Measurements from ENCODE around the gene MAML3.

Gene MAML3

DNA sequence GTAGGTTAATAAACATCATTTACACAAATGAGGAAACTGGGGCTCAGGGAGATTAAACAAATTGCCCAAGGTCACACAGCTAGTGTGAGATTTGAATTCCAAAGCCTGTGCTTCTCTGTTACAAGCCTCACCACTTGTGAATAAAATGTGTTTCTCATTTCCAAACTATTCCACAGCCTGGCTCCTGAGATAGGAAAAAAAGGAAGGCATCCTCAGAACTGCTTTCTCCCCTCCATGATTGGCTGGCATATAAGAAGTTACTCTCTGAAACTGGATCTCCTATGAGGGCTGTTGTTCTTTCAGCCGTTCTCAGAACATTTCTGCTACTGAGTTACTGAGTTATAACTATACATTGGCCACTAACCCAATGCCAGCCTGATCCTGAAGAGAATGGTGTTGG lies 237.9 kb downstream of the MAML3 start:
- no peak for DNase-seq

DNA sequence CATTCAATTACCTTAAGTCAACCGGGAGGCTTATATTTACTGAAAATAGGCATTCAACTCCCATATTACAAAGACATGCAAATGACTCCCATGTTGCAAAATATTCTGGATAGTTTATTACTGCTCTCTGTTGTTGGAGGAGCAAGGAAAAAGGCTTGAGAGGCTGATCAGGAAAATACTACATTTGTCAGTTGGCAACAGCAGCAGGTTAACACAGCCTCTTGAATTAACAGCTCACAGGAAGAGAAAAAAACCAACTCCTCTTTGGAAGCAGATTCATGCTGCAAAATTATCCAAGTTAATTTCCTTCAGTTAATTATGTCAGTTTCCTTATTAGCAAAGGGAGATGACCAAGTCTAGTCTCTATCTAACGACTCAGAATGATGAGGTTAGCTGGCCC lies 238.9 kb downstream of the MAML3 start:
- DNase-seq = no peak

DNA sequence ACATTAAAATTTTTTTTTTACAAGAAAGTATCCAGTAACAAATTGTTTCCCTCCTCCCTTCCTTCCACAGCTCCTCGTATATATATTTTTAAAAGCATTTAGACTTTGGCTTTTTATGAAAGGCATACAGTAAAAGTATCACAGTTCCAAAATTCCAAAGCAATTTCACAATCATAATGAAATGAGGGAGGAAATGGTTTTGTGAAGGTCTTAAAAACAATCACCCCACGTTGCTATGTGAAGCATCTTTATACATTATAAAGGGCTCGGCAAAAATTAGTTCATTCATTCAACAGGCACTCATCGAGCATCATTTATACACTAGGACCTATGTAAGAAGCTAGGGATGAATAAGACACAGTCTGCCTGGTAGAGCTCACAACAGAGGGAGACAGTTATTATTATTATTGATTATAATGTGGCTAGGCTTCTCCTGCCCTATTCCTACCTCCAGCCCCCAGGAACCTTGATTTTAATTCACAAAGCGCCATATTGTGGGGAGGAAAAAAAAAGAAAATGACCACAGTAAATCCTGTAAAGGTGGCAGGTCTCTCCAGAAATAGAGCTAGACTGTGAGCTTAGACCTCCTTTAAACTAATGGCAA lies 239.9 kb downstream of the MAML3 start:
- peak; percentile 60 for DNase-seq

DNA sequence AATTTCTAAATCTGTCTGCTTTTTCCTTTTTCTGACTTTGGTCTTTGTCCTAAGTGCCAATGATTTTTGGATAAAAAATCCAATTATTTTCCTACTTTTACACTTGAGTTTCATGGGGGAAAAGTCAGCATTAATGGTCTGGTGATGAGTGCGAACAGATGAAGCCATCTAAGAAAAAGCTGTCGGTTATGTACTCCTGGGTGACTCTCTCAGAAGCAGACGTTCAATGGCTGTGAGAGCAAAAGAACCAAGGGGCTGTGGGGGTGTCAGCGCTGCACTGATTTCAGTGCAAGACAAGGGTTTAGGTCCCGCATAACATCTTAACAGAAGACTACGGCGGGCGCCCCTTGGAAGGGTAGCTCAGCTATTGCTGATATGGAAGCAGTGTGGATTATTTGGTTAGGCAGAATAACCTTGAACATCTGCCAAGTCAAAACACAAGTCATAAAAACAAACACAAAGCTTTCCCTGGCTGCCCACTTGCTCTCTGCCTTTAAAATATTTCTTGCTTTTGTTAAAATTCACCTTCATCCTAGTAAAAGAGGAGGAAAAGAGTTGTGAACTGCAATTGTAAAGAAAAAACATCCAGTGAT lies 240.5 kb downstream of the MAML3 start:
- DNase-seq = no peak

DNA sequence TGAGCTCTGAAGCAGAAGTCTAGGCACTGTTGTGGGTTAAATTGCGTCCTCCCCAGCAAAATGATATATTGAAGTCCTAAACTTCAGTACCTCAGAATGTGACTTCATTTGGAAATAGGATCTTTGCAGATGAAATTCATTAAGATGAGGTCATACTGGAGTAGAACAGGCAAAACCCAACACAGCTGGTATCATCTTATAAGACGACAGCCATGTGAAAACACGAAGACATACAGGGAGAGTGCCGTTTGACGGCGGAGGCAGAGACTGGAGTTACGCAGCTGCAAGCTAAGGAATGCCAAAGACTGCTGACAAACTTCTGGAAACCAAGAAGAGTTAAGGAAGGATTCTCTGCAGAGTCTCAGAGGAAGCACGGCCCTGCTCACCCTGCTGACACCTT lies 241.5 kb downstream of the MAML3 start:
- DNase-seq = no peak

DNA sequence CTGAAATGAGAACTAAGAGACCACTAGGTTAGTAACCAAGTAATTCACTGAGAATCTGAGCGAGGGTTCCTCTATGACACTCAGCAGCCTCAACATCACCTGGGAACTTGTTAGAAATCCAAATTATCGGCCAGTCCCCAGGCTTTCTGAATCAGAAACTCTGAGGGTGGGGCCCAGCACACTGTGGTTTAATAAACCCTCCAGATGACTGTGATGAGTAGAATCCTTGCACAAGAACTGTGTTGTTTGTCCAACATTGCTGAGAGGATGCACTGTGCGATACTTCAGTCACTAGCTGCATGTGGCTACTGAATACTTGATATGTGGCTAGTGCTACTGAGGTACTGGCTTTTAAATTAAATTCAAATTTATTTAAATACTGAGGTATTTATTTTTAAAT lies 243.9 kb downstream of the MAML3 start:
- no peak for DNase-seq

DNA sequence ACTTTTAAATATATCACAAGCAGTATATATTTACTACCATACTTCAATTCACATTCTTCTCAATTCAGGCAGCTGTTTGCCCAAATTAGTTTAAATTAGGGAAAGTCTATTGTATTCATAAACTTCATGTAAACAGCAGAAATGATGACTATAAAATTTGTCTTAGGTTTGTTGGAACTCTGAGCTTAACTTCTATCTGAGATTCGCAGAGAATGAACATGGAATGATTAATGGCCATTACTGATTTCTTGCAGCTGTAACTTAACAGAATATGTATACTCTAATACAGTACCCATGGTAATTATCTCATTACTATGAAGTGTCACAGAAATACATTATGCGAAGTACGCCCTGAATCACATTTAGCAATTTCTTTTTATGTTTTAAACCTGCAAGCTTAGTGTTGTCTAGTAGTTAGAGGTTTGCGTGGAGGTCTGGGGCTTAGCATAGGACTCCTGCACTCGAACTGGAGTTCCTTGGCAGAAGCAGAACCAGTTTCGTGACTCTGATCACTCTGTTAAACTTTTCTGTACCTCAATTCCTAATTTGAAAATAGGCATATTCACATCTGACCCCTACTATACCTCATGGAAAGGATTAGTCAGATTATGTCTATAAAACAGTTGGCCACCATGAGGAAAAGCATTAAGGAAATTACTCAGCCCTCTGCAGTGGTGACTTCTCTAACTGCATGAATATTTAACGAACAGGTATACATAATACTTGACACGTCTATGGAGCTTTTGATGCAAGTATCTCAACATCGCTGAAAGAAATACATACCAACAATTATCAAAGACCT lies 245.1 kb downstream of the MAML3 start:
- DNase-seq = no peak

DNA sequence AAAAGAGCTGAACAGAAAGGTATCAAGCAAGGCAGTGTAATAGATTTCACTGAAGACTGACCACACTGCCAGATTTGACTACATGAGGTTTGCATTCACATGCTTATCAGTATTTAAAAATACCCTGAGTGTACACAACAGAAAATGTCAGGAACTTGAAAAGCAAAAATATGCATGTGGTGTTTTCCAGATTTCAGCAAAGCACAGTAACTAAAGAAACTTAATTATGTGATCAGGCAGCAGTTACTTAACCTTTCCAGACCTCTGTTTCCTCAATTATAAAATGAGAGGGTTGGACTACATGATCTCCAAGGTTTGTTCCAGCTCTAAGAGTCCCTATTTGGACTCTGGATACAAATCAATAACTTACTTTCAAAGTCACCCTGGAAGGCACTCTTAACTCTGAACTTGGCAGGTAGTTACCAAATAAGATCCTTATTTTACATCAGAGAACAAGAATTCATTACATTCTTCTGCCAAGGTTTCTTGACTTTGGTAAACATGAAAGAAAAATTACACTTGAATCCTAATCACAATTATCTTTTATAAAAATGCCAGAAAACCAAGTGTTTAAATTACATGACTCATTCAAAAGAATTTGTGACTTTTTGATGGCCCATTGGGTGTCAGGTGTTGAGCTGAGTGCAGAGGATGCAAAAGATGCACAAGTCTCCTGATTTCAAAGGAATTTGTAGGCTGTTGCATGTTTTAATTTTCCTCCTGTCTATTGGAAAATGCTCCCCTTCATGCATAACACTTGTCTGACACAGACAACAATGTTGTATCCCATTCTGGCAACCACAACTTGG lies 246.8 kb downstream of the MAML3 start:
- no peak for DNase-seq

DNA sequence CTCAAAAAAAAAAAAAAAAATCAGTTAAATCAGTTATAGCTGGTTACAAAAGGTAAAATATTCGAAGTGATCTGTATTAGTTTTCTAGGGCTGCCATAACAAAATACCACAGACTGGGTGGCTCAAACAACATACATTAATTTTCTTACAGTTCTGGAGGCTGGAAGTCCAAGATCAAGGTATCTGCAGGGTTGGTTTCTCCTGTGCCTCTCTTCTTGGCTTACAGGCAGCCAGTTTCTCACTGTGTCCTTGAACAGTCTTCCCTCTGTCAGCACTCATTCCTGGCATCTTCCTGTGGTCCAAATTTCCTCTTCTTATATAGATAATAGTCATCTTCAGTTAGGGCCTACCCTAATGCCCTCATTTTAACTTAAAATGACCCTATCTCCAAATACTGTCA lies 248.5 kb downstream of the MAML3 start:
- no peak for DNase-seq

DNA sequence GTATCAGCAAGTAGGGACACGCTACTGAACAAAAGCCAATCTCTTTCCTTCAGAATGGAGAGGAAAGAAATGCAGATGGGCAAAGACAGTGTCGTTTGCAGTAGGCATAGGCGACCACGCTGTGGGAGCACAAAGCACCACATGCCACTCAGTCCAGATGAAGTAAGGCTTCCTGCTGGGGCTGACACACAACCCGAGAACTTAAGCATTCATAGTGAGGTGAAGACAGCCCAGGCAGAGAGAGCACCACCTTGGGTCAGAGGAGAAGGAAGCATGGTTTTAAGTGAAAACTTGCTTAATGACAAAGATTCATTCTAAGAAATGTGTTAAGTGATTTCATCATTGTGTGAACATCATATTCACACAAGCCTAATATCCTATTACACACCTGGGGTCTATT lies 249.6 kb downstream of the MAML3 start:
- no peak for DNase-seq

DNA sequence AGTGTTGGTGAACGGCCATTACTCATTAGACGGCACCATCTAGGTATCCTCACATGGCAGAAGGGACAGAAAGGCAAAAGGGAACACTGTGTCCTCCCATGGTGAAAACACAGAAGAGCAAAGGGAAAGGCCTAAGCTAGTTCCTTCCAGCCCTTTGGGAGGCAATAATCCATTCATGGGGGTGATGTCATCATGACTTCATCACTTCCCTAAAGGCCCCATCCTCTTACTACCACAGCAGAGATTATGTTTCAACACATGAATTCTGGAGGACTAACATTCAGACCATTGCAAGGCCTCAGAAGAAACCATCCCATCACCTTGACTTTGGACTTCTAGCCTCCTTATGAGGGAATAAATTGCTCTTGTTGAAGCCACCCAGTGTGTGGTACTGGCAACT lies 250.1 kb downstream of the MAML3 start:
- DNase-seq = no peak

DNA sequence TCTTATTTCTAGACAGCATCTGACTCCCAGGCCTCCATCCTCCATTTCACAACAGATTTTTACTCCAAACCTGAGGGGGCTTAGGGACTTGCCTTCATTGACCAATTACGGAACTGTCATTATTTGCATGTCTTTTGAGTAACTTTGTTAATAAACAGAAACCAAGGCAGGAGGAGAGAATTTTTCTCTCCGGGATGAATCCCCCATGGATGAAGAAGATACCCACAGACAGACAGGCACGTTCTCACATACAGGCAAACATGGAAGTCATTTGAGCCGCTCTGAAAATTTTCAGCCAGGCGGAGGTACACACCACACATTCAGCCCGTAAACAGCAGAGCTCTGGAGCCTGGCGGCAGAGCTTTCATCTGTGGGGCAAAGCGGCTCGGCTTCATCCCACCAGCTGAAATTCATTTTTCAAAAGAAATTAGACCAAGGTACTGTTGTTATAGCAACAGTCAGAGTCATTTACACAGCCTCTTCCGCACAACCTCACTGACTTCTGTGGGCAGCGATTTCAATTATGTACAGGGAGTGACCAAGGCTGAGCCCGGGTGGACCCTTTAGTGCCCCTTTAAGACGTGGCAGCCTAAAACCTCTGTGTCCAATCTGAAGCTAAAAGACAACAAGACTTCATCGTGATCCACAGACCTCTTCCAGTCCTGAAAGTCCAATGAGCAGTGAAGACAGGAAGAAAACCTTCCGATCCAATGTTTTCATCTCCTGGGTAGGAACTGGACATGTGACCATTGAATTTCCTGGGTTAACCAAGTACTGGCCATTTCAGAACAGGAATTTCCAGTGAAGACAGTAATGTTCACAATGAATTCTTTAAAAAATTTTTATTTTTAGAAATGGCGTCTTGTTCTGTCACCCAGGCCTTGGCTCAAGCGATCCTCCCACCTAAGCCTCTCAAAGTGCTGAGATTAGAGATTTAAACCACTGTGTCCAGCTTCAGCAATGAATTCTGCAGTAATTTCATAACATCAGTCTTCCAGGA lies 251.4 kb downstream of the MAML3 start:
- DNase-seq = no peak

DNA sequence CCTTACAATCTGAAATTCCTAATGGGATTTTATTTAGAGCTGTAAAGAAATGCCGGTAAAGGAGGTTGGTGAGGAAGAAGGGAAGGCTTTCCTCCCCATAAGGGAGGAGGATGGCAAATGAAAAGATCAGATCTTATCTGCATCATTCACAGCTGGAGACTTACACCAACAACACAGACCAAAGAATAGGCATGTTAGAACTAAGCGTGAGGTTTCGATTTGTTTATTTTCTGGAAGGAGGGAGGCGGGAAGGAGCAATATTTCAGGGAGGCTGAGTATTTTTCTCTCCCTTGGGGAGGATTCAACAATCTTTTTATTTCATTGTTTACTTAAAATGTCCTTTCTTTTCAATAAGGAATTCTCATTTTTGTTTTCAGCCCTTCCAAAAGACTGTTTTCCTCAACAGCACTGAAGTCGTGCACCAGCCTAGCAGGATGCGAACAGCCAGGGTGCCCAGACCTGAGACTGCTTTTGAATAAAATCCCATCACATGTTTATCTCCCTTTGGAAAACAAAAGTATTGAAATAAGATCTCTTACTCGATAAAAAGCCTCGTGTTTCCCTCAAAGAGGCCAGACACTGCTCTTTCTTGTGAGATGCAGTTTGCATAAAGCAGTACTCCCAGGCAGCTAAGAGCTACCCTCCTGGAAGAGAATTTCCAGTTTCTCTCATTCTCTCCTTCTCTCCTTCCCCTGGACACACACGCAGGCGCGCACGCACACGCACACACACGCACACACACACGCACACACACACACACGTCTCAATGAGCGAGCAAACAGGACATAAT lies 252.3 kb downstream of the MAML3 start:
- DNase-seq = no peak

DNA sequence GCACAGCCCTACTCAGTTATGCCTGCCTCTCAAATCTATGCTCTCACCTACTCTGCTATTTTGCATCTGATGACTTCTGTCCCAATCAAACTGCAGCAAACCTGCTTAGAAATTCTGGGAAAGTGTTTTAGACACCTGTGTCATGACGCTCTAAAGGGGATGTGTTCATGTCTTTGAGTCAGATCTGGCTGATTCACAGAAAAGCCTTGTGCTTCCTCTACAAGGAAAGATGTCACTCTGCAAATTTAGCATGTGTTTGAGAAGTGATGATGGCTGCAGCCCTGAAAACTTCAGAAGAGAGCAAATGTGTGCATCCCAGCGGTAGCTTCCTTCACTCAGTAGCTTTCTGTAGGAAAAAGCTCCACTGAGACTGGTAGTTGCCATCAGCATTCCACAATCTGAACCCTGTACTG lies 253.0 kb downstream of the MAML3 start:
- DNase-seq = no peak

DNA sequence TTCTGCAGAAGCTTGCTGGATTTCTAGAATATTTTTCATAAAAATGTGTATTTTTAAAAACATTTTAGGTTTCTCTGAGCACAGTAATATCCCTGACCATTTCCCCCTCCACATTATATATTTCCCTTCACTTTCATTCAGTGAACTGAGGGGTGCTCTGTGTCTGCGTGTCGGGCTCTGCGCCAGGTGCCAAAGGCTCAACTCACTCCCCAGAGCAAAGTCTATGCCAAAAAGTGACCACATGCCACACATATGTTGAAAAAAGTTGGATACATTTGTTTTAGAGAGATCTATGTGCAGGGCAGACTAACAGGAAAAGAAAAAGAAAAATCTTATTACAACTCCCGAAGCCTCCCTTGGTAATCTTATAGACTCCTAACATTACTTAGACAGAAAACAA lies 254.6 kb downstream of the MAML3 start:
- DNase-seq = no peak

DNA sequence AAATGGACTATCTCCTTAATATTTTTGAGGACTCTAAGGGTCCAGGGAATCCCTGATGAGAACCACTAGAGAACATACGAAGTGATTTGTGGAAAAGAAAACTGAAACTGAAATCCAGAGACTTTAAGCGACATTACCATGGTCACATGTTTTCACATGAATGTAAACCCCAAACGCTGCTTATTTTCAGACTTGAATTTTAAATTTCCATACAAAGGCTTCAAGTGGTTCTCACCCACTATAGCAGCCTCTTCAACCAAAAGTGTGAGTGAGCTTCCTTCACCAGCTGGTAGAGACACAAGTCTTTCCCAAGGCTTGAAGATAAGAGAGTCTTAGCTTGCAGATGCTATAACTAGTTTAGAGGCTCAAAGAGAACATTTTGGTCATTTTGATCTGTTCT lies 255.7 kb downstream of the MAML3 start:
- DNase-seq = no peak

DNA sequence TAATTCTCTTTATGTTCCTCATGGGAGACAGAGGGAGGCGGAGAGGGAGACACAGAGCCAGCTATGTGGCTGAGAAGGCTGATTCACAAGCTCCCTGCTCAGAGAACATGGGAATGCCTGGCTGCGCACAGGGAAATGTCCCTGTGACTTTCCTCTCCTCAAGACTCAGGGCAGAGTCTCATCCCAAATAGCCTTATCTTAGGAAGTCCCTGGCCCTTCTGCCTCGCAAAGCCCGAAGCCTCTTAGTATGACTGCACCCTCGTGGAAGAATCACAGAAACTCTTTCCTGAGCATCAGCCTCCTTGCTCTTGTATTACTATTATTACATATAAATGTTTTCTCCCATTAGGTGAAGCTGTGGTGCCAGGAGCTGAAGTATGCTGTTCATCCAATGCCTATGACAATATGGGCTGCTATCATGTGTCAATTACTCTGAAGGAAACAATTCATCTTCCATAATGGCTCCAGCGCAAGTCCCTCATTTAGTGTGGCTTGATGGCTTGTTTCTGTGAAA lies 257.8 kb downstream of the MAML3 start:
- no peak for DNase-seq

DNA sequence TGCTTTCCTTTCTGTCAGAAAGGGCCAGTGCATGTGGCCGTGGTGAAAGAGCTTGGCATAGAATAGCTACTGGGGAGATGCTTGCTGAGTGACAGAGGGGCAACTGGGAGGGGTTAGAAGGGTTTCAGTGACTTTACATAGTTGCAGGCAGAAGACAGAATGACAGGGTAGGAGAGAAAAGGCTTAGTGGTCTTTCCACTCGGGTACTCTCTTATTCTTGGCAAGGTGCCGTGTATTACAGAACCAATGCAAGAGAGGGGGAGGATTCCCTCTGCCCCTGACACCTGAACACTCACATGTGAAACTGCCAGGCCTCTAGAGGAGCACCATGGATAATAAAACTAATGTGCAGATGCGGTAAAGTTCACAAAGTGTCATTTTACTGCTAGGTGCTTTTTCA lies 260.2 kb downstream of the MAML3 start:
- DNase-seq = no peak

DNA sequence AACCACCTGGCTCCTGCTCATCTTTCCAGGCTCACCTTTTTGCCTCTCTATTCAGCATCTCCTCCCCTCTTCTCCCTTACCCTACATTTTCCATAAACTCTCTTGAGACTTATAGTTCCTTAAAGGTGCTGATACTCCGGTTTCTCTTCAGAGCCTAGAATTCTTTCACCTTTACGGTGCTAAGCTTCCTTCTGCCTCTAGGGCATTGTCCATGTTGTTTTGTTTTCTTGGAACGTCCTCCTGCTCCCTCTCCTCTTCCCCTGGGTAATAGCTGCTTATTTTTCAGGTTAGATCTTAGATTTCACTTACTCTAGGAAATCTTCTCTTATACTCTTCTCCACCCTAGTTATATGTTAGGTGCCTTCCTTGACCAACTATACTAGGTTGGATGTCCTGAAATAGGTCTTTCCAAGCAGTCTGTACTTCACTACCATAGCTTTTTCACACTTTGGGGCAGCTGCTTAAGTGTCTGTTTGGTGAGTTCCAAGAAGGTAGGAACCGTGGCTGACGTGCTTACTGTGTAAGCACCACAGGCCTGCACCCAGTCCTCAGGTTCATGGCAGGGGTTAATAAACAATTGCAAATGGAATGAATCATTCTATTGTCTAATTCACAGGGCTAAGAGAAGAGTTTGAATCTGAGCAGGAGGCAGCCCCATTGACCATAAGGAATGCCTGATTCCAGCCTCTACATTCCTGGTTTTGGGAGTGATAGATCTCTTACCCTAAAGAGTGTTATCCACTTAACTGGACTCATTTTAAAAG lies 260.8 kb downstream of the MAML3 start:
- no peak for DNase-seq

DNA sequence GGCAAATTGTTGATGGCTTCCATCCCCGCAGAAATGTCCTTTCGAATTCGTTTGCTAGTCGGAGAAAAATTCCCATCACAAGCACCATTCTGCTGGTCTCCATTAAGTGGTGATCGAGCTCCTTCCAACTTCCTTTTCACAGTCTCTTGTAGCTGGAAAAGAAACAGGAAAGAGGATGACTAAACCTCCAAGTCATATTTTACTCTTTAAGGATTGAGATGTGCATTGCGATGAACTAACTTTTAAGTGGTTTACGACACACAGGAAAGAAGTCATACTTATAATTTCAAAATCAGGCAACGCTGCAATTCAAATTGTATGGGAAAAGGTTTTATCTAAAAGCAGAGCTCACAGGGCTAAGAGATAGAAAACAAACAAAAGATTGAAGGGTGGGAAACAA lies 263.2 kb downstream of the MAML3 start:
- DNase-seq = no peak
